HG03280 (cell line): Measurements from ENCODE around the gene SLC35C1.
A peak's percentile ranks its signal among the peaks of the same experiment; 100 is the strongest.
"Not testable (repeated sequence)": the region's sequence is repeated elsewhere in the genome, so short reads cannot be mapped to it uniquely, and the experiment has no call there.

Source experiments
- ATAC-seq: cut with Tn5 transposase; IDR thresholded peaks from one replicate; pipeline ENCODE4 v1.9.1; 2021; ENCODE audit warnings: mild to moderate bottlenecking, moderate library complexity; ENCODE audit not compliant: unreplicated experiment

The SLC35C1 gene

DNA sequence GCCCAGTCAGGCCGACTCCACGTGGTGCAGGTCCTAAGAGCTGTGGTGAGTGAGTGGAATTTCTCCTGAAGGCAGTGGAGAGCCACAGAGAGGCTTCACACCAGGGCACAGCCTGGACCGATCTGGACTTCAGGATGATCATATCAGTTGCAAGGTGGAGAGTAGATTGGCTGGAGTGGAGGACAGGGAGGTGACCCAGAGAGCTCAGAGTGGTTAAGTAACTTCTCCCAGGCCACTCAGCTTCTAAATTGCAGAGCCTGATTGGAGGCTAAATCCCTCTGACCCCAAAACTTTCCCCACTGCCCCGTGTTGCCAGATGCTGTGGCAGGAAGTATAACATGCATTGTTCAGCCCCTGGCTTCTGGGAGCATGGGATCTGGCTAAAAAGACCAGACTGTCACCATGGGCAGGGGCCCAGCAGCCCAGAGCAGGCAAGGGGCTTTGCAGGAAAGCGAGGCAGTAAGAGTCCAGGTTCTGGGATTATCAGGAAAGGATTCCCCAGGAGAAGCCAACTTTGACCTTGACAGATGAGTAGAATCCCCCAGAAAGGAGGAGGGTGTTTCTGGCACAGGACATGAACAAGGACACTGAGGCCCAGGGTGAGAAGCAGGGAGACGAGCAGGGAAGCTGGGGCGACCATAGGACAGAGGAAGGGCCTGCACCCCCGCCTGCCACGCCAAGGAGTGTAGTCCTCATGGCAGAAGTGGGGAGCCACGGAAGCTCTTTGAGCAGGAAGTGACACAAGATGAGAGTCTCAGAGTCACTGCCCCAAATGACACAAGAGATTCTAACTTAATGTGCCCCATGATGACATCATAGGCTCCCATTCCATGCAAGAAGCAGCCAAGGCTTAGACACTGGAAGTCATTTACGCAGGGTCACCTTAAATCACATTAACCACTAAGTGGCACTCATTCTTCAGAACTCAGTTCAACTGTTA is 4.8 kb downstream of the SLC35C1 start:
- ATAC-seq: no peak

DNA sequence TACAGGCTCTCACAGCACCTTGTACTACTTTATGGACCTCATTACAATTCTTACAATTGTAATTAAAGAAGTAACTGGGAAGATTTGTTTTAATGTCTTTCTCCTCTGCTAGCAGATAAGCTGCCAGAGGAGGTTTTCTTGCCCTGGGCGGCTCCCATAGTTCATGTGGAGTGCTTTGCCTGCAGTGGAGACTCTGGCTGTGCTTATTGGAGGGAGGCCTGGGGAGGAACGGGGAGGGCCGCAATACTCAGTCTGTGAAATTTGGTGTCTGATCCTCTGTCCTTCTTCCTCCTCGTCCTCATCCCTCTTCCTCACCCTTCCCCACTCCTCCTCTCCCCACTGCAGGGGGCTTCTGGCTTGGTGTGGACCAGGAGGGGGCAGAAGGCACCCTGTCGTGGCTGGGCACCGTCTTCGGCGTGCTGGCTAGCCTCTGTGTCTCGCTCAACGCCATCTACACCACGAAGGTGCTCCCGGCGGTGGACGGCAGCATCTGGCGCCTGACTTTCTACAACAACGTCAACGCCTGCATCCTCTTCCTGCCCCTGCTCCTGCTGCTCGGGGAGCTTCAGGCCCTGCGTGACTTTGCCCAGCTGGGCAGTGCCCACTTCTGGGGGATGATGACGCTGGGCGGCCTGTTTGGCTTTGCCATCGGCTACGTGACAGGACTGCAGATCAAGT is 5.6 kb downstream of the SLC35C1 start:
- ATAC-seq: no peak

DNA sequence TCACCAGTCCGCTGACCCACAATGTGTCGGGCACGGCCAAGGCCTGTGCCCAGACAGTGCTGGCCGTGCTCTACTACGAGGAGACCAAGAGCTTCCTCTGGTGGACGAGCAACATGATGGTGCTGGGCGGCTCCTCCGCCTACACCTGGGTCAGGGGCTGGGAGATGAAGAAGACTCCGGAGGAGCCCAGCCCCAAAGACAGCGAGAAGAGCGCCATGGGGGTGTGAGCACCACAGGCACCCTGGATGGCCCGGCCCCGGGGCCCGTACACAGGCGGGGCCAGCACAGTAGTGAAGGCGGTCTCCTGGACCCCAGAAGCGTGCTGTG is 6.1 kb downstream of the SLC35C1 start:
- ATAC-seq: no peak

DNA sequence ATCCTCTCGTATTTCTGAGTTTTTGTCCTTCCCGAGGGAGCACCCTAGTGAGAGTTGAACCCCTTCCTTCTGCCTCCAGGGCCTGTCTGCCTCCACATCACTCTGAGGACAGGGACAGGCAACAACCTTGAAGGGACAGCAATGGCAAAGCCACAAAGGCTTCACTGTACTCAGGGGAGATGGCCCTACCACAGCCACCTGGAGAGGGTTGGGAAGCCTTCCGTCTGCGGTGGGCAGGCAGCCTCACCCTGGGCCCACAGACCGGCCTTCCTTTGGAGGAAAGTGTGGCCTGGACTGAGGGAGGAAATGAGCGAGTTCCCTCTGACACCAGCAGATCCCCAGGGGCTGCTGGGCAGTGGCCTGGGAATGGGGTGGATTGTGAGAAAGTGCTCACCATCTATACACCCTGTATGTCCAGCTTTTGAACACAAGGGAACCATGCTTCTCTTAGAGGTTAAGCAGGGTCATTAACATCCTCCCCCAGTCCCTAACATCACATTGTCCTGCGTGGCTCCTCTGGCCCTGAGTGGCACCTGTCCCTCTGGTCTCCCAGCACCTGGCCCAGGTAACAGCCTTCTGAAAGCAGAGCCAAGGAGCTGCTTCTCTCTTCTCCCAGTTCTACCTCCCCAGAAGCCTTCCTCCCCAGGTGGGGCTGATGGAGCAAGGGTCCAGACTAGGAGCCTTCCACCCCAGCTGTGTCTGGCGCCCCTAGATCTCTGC is 6.8 kb downstream of the SLC35C1 start:
- no peak for ATAC-seq

DNA sequence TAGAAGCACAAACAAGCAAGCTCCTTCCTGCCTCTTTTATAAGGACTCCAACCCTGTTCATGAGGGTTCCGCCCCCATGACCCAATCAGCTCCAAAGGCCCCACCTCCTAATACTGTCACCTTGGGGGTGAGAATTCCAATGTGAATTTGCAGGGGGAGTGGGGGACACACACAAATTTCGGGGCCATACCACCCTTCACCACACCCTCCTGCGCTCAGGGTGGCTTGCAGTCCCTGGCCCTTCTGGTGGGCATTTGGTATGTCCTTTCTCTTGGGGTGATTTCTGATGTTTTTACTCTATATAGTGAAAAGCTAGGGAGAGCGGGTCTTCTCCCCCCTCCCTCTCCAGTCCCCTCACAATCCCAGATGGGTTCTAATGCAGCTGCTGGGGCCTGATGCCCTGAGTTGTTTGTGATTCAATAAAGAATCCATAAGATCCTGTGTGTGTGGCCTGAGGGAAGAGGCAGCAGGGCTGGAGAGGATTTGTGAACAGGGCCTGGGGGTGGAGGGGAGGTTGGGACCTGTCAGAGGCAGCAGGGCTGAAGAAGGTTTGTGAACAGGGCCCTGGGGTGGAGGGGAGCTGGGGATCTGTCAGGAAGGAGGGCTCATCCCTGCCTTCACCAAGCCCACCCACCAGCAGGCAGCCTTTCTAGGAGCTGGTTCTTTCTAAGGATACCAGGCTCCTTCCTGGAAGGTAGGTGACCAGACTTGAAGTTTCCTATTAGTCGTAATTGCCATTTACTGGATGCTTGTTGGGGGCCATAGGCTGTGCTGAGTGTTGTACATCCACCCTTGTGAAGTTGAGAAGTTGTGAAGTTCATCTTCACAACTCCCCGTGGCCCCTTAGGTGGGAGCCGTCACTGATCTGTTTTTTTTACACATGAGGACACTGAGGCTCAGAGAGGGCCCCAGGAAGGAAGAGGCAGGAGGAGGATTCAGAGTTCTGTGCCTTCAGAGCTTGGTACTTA is 7.9 kb downstream of the SLC35C1 start:
- ATAC-seq: no peak

DNA sequence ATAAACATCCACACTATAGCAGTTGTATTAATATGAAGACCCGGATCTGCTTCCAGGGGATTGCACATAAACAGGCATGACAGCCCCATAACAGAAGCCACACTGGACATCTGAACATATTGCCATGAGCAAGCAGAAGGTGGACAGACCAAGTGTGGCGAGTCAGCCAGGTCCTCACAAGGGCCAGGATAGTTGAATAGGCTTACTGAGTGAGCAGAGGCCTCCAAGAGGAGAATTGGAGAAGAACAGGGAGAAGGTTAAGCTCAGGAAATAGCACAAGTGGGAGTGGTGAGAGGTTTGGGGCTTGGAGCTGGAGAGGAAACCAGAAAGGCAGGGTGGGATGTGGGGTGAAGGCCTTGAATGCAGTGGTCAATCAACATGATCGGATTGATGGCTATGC is 10.8 kb downstream of the SLC35C1 start:
- ATAC-seq: no peak

DNA sequence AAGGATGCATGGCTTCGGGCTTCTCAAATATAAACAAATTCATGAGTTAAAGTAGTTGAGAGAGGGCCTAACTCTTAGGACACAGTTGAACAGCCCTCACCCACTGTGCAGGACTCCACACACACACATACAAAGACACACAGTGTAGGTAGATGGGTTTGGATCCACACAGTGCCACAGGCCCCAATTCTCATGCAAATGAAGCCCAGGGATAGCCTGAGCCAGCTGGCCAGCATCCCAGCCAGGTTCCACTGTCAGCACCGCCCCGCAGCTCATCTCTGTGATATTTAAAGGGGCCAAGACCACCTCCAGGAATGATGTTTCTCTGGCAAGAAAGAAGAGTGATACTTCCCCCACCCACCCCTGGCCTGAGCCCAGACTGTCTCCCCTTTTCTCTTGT is 11.7 kb downstream of the SLC35C1 start:
- no peak for ATAC-seq

DNA sequence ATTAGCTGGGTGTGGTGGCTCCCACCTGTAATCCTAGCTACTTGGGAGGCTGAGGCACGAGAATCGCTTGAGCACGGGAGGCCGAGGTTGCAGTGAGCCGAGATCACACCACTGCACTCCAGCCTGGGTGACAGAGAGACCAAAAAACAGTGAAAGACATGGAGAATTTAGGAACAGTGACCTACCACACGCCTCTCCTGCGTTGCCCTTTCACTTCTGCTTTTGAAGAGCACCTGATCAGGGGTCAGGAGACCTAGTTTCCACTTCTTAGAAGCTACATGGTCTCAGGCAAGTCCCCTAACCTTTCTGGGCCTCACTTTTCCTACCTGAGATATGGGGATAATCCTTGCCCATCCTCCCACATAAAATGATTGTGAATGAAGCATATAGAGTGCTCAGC is 12.2 kb downstream of the SLC35C1 start:
- peak; percentile 71 for ATAC-seq

DNA sequence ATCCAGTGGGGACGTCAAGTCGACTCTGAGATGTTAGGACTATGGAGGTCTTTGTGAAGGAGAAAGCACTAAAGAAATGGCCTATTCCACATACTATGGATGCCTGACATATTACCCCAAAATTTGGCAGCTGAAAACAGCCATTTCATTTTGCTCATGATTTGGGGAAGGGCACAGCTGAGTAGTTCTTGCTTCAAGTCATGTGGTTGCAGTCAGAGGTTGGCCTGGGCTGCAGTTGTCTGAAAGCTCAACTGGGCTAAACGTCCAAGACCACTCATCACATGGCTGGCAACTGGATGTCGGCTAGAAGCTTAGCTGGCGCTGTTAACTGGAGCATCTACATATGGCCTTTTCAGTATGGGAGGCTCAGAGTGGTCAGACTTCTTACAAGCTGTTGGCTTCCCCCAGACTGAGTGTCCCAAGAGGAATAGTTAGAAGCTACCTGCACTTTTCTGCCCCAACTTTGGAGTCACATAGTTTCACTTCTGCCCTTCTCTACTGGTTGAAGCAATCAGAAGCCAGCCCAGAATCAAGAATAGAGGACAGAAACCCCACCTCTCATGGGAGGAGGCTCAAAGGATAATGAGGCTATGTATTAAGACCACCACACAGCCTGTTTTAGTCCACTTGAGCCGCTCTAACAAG is 14.1 kb downstream of the SLC35C1 start:
- ATAC-seq: no peak

DNA sequence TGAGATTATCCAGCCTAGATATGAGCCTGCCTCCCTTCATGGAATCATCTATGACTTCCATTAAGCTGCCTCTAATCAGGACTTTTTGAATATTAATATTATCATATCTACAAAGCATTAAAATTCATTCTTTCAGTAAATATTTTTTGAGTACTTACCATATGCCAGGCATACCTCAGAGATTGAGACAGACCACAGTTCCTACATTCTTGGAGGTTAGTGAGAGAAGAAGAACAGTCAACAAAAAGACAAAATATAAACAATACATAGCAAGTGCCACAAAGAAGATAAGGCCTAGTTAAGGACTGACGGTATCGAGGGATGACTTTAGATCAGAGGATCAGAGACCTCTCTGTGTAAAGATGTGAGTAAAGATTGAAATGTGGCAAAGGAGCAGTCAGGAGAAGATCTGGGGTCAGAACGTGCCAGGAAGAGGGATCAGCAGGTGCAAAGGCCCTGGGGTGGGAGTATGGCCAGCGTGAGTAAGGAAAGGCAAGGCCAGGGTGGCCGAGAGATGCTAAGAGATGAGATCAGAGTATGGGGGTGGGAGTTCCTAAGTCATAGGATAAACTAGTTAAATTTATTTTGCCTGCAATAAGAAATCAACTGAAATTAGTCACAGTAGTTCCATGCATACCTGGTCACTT is 15.4 kb downstream of the SLC35C1 start:
- ATAC-seq: no peak

DNA sequence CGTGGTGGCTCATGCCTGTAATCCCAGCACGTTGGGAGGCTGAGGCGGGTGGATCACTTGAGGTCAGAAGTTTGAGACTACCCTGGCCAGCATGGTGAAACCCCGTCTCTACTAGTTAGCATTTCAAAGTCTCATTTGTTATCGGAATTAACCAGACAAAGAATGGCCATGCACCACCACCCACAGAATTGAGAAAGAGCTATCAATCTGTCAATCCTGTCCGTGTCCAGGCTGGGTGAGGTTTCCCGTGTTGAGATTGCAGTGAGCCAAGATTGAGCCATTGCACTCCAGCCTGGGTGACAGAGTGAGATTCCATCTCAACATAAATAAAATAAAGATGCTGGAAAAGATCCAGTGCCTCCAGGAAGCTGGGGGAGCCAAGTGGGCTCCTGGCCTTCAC is 21.5 kb downstream of the SLC35C1 start:
- ATAC-seq: not testable (repeated sequence)

DNA sequence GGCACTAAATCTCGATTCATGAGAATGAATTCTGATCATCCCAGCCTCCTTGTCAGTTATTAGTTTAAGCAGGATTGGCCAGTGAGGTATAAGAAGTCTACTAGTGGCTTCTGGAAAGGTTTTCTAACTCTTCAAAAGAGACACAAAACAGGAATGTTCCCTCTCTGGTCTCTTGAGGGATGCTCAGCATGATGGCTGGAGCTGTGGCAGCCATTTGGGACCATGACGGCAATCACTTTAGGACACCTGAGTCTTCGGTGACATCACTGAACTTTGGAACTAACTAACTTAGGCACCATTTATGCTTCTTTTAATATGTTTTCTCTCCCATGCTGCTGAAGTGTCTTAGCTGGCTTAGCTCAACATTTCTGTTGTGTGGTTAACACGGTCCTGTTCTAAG is 22.2 kb downstream of the SLC35C1 start:
- ATAC-seq: no peak

DNA sequence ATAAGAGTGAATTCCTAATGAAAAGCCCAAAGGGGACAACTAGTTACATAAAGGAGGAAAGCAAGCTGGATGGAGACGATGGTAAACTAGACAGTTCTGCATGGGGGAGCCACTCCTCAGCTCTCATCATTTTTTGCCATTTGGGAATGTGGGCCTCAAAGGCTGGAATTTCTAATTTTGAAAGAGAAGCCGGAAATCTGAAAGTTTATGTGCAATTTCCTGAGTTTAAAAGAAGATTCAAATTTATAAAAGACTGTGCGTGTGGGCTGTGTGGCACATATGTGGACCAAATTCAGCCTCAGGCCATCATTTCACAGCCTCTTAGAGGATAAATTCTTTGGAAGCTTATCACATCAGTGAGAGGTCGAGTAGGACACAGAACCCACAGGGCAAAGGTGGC is 24.0 kb downstream of the SLC35C1 start:
- no peak for ATAC-seq

DNA sequence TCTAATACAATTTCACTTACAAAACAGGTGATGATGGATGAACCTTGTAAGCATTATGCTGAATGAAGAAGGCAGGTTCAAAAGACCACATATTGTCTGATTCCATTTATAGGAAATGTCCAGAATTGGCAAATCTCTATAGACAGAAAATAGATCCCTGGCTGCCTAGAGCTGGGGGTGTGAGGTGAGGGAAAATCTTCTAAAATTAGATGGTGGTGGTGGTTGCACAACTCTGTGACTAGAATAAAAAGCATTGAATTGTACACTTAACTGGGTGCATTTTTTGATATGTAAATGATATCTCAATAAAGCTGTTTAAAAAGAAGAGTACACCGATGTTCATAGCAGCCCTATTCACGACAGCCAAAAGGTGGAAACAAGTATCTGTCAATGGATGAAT is 25.6 kb downstream of the SLC35C1 start:
- no peak for ATAC-seq

DNA sequence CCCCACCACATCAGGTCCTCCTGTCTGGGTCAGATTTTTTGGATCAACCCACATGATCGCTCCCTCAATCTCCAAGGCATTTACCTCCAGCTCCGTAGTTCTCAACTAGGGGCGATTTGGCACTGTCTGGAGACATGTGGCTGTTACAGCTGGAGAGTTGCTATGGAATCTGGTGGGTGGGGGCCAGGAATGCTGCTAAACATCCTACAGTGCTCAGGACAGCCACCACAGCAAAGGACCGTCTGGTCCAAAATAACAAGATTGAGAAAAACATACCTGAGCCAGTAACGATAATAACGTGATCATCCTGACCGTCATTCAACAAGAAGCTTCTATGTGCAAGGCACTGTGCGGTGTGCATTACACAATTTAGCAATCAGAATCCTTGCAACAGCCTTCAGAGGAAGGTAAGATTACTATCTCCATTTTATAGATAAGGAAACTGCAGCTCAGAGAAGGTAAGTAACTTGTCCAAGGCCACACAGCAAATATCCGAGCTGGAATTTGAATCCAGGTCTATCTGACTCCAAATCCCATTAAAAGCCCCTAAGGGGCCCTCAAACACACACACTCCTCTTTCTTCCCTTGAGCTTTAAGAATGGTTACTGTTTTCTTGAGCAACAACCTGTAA is 28.0 kb downstream of the SLC35C1 start:
- no peak for ATAC-seq

DNA sequence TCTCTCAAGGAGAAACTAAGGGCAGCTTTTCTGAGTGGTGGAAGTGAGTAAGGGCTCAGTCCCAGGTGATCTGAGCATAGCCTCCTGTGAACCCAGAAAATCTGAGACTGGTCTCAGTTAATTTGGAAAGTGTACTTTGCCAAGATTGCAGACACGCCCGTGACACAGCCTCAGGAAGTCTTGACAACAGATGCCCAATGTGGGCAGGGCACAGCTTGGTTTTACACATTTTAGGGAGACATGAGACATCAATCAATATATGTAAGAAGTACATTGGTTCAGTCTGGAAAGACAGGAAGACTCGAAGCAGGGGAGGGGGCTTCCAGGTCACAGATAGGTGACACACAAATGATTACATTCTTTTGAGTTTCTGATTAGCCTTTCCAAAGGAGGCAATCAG is 28.8 kb downstream of the SLC35C1 start:
- no peak for ATAC-seq

DNA sequence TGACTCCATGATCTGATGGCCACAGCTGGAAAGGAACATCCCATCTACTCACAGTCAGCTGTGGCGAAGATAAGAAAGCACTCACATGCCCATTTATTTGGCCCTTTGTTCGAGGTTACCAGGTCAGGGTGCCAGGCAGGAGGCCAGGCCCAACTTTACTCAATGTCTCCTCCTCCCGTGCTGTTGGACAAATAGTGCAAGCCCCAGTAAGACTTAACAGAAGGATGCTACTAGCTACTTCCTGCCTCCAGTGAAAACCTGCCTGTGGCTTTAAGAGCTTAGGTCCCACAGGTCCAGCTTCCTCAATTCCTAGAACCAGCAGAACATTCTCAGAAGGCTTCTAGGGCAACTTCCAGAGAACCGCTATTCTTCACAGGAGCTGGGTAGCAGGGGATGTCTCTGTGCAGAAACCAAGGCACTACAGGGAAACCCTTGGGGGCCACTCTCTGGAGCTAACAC is 29.4 kb downstream of the SLC35C1 start:
- no peak for ATAC-seq

DNA sequence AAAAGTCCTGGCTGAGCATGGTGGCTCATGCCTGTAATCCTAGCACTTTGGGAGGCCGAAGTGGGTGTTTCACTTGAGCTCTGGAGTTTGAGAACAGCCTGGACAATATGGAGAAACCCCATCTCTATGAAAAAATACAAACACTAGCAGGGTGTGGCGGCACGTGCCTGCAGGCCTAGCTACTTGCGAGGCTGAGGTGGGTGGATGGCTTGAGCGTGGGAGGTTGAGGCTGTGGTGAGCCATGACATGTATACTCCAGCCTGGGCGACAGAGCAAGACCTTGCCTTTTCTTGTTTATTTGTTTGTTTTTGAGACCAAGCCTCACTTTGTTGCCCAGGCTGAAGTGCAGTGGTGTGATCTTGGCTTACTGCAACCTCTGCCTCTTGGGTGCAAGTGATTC is 34.3 kb downstream of the SLC35C1 start:
- ATAC-seq: no peak

DNA sequence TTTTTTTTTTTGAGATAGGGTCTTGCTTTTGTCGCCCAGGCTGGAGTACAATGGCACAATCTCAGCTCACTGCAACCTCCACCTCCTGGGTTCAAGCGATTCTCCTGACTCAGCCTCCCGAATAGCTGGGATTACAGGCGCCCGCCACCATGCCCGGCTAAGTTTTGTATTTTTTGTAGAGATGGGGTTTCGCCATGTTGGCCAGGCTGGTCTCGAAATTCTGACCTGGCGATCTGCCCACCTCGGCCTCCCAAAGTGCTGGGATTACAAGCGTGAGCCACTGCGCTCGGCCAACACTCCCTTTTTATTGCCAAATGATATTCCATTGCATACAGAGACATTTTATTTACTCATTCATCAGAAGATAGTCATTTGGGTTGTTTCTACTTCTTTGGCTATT is 35.3 kb downstream of the SLC35C1 start:
- ATAC-seq: not testable (repeated sequence)
